NCI-H1048 (cell line): ENCODE data around the gene ICE1.
"Not testable (repeated sequence)": the region's sequence is repeated elsewhere in the genome, so short reads cannot be mapped to it uniquely, and the experiment has no call there.

Experiments used
- DNase-seq: peaks from one replicate; lab custom pipeline; 2025; lab: John Stamatoyannopoulos, UW

The ICE1 gene

GRCh38 chr5:5453131-5453530 lies 30.7 kb downstream of the ICE1 start:
- no peak for DNase-seq

- DNase-seq = no peak
Observed at GRCh38 chr5:5454391-5454790, 31.9 kb downstream of the ICE1 start.

- no peak for DNase-seq
Observed at GRCh38 chr5:5456858-5457257, 34.4 kb downstream of the ICE1 start.

- DNase-seq = no peak
Observed at GRCh38 chr5:5460311-5460710, 37.8 kb downstream of the ICE1 start.

GRCh38 chr5:5461012-5461411 lies 38.5 kb downstream of the ICE1 start:
- no peak for DNase-seq

- DNase-seq = no peak
Observed at GRCh38 chr5:5464036-5464715, 41.7 kb downstream of the ICE1 start.

GRCh38 chr5:5466227-5466626 lies 43.8 kb downstream of the ICE1 start:
- no peak for DNase-seq

- DNase-seq = no peak
Observed at GRCh38 chr5:5467737-5468136, 45.3 kb downstream of the ICE1 start.

GRCh38 chr5:5470933-5471332 lies 48.5 kb downstream of the ICE1 start:
- no peak for DNase-seq

GRCh38 chr5:5473226-5473625 lies 50.7 kb downstream of the ICE1 start:
- DNase-seq = no peak

GRCh38 chr5:5474961-5475360 lies 52.5 kb downstream of the ICE1 start:
- DNase-seq = no peak

GRCh38 chr5:5475975-5476374 lies 53.5 kb downstream of the ICE1 start:
- DNase-seq = no peak

- not testable (repeated sequence) for DNase-seq
Observed at GRCh38 chr5:5479578-5479977, 57.1 kb downstream of the ICE1 start.

GRCh38 chr5:5480481-5481111 lies 58.1 kb downstream of the ICE1 start:
- peak; percentile 30 for DNase-seq

- DNase-seq = no peak
Observed at GRCh38 chr5:5481206-5481605, 58.7 kb downstream of the ICE1 start.

- no peak for DNase-seq
Observed at GRCh38 chr5:5481633-5482032, 59.2 kb downstream of the ICE1 start.

GRCh38 chr5:5483350-5483749 lies 60.9 kb downstream of the ICE1 start:
- DNase-seq = no peak

GRCh38 chr5:5483880-5484598 lies 61.6 kb downstream of the ICE1 start:
- no peak for DNase-seq

- DNase-seq = no peak
Observed at GRCh38 chr5:5486122-5486521, 63.6 kb downstream of the ICE1 start.

- no peak for DNase-seq
Observed at GRCh38 chr5:5487585-5488360, 65.3 kb downstream of the ICE1 start.

- no peak for DNase-seq
Observed at GRCh38 chr5:5490774-5491347, 68.4 kb downstream of the ICE1 start.
